NCI-H1092 (cell line): Measurements from ENCODE around the gene ANO4.
"Not testable (repeated sequence)": the region's sequence is repeated elsewhere in the genome, so short reads cannot be mapped to it uniquely, and the experiment has no call there.

ENCODE experiments used
- DNase-seq: peaks from one replicate; lab custom pipeline; 2025; lab: John Stamatoyannopoulos, UW

ANO4 gene

DNA sequence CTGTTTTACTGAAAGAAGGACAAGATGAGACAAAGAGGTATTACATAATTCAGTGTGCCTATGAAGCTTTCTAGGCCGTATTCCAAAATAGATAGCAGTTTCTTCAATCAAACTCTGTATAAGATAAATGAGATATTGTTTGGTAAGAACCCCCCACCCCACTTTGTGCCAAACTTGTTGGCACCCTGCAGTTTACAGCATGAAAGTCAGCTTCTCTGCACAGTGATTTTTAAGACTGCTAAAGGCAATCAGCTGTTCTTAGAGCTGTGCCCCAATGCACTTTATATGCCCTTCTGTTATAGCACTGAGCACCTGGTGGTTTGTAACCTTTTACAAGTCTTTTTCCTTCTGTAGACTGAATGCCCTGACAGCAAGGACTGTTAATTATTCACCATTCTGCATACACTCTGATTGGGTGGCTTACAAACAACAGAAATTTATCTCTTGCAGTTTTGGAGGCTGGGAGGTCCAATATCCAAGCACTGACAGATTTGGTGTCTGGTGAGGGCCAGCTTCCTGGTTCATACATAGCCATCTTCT lies 76.7 kb downstream of the ANO4 start:
- no peak for DNase-seq

DNA sequence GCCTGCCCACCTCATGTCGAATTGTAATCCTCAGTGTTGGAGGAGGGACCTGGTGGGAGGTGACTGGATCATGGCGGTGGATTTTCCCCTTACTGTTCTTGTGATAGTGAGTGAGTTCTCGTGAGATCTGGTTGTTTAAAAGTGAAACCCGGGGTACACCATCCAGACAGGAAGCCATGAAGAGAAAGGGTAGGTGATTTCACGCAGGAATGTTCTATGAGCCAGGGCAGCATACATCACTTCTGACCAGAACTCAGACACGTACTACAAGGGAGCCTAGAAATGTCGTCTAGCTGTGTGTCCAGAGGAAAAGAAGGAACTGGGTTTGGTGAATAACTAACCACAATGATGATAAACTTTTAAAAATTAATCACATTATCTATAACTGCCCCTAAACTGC lies 80.6 kb downstream of the ANO4 start:
- no peak for DNase-seq

DNA sequence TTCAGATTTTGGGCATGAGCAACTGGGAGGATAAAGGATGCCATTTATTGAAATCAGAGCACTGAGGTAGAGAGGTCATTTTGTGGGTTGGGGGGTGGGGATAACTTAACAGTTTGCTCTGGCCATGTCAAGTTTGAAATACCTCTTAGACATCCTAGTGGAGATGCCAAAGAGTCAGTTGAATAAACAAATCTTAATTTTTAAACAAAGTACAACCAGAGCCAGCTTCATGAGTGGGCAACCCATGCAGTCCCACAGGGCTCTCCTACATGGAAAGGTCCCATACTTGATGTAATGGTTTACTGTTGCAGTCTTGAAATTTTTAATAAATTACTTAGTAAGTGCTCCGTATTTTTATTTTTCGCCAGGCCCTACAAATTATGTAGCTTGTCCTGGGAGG lies 81.2 kb downstream of the ANO4 start:
- no peak for DNase-seq

DNA sequence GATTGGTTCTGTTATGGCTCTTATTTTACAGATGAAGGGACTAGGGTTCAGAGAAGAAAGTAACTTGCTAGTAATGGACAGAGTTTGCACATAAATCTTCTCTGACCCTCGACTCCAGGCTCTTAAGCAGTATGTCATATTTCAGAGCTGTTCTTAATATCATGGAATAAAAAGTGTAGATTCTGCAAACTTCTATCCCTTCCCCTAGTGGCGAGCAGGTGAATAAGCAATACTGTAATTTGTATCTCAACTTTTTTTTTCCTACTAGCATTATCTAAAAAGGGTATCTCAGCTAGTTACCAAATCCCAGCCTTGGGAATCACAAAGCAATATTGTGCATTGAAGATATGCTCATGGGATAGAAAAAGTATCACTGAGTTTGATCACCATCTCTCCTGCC lies 83.2 kb downstream of the ANO4 start:
- no peak for DNase-seq

DNA sequence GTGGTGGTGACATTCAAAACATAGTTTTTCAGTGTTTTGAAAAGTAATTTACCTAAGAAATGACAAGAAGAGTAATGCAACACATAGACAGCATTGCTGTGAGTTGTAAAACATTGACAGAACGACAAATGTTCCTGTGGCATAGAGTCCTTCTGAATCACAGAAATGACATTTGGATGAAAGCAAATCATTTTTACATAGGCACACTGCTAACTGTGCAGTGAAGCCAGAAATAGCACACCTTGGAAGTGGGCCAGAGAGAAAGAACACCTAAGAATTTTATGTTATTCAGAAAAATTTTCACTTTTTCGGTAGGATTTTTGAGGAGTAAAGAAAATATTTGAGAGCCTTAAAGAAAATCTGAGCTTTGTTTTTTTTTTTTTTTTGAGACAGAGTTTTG lies 100.6 kb downstream of the ANO4 start:
- no peak for DNase-seq

DNA sequence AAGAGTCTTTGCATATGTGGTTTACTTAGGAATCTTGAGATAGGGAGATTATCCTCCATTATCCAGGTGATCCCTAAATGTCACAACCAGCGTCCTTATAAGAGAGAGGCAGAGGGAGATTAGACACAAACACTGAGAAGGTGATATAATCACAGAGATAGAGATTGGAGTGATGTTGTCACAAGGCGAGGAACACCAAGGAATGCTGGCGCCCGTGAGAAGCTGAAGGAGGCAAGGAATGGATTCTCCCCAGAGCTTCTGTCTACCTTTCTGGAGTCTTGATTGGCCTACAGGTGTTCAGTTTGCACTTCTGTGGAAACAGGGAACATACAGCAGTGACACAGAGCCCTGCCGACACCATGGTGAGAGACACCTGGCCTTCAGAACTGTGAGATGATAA lies 101.6 kb downstream of the ANO4 start:
- DNase-seq: no peak

DNA sequence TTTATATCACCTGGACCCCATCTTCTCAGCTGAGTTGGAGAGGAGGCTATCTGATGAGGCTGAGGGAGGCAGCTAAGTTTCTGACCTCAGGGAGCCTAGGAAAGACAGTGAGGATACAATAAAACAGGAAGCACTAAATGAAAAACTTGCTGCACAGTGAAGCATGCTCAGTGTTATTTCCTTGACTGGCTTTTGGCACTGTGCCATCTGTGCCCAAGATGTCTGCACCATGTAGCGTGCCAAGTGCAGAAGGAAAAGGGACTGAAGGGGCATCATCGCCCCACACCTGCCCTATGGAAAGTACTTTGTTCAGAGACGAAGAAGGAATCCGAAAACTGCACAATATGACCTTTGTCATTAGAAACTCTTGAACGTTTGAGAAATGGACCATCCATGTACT lies 102.7 kb downstream of the ANO4 start:
- no peak for DNase-seq

DNA sequence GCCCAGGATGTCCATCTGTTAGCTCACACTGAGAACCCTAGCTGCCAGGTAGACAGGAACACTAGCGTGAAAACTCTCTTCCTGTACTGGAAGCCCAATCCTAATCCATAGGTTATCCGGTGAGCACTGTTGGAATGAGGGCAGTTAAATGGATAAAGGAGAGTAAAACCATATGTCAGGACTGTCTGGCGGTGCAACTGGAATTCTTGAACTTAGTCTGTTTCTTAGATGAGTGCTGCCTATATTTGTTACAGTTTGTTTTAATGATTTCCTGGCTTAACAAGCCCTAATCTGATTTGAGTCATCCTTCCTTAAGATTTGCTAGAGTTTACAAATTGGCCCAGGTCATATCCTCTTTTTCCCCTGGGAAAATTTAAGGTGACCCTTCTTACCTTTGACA lies 104.7 kb downstream of the ANO4 start:
- no peak for DNase-seq

DNA sequence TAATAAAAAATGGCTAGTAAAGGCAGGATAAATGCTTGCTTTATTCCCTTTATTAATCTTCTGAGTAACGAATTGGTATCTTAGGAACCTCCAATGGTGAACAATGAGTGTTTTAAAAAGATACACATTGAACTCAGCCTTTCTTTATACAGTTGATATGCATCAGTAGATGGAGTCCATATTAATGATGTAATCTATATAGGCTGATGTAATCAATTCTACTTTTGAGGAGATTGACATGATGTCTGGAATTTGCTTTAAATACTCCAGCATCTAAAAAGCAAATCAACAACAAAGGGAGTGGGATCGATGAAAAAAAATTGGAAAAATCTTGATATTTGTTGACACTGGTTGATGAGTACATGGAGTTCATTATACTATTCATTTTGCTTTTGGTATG lies 106.2 kb downstream of the ANO4 start:
- DNase-seq: no peak

DNA sequence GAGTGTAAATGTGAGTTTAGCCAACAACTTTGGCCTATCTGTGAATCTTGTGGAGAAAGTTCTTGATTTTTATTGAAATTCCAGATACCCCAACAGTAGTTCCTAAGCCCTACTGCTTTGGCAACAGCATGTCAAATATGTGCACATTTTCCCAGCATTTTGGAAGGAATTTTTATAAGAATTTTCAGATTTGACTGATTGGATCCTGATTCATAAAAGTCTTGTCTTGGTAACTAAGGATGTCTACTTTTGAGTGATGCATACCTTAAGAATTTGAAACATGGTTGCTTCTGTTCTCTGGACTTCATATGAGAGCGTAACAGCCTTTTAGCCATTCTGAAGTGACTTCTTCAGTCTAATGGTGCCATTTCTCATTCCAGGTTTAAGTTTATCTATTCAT lies 106.7 kb downstream of the ANO4 start:
- DNase-seq: no peak

DNA sequence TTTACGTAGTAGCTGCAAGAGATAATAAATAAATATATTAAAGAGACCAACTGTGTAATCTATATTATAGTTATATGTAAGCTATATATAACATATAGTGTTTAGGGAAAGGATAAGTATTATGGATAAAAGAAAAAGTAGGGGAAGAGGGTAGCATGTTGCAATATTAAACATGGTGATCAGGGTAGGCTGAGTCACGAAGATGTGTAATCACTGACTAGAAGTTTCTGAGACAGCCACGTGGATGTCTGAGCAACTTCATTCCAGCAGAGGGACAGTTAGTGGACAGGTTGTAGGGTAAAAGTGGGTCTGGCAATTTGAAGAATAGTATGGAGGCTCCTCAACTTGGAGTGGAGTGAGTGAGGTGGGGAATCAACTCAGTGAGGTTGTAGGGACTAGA lies 109.7 kb downstream of the ANO4 start:
- no peak for DNase-seq

DNA sequence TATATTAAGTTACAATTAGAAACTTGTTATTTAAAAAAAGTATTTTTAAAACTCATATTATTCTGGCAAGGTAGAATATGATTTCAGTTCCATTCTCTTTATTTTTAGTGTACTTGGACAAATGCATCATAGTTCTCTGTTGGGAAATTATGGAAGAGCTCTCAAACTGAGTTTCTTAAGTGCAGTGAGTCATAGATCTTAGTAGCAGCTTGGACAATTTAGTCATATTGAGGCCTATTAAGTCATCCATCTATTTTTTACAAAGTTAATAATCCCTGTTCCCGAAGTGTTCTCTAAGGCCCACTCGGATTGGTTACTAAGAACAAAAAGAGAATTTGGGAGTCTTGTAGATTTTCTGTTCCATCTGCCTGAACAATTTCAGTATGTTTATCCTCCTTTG lies 113.9 kb downstream of the ANO4 start:
- DNase-seq: no peak

DNA sequence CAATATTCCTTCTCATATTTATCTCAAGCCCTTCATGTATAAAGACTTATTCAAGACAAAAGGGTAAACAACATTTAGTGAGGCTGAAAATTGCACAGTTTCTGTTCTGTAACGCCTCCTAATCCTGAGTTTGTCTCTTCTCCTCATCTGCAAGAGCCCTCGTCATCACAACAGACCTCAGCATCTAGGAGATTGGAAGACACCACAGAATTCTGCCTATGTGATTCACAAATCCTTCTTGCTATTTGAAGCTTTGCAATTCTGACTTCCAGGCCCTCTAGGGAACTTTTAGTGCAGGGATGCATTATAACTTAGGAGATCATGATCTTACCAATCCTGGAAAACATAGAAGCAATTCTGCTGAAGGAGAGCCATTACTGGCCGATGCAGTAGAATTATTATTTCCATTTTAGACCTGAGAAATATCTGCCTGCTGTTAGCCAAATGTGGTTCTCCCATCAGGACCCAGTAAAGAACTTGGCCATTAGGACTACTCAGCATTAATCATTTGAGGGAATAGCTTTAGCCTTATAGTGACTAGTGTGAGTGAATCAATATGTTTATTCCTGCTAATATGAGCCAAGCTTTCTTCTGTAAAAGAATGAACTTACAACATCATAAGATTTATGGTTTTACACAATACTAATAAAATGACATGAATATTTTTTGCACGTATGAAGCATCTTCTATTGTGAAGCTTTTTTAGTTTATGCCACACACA lies 119.5 kb downstream of the ANO4 start:
- DNase-seq: no peak

DNA sequence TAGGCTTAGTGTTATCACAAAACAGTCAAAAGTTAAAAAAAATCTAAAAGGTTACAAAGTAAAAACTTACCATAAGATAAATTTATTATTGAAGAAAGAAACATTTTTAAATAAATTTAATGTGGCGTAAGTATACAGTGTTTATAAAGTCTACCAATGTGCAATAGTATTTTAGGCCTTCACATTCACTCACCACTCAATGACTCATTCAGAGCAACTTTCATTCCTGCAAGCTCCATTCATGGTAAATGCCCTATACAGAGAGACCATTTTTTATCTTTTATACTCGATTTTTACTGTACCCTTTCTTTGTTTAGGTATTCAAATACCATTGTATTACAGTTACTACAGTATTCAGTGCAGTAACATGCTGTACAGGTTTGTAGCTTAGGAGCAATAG lies 124.5 kb downstream of the ANO4 start:
- DNase-seq: no peak

DNA sequence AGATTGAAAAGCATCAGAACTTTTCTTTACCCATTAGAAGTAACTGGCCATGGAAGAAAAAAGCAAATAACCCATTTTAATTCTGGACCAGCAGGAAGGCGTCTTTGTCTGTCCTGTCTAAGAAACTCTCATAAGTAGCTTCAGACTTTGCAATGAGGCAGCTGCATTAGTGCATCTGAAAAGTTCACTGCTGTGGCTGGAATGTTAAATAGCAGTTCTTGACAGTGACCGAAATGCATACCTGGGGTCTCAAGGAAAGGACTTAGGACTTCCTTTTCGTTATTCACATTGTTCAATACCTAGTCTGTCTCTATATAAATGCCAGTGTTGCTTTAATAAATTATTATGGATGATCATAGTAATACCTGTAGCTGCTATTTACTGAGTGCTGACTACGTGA lies 125.9 kb downstream of the ANO4 start:
- no peak for DNase-seq

DNA sequence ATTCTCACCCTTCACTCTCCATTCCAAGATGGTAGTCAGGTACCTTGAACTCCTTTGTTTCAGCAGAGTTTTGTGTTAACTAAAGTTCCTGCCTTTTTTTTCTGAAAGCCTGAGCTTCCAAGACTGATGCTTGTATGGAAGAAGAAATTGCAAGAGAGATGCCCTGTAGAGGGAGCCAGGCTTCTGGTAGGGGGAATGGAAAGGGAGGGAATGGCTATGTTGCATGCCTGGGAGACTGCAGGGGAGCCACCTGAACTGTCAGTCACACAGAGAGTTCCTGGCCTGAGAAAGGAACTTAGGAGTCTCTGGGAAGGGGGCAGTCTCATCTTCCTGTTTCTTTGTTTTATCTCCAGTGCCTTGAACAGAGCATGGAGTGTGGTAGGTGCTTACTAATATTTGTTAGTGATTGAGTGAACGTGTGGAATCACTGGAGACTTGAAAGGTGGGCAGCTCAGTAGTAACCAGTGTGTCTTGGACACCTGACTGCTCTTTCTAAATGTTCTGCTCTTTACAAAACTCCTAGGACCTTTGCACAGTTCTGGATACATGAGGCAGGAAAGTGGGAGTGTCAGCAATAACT lies 132.2 kb downstream of the ANO4 start:
- DNase-seq: no peak

DNA sequence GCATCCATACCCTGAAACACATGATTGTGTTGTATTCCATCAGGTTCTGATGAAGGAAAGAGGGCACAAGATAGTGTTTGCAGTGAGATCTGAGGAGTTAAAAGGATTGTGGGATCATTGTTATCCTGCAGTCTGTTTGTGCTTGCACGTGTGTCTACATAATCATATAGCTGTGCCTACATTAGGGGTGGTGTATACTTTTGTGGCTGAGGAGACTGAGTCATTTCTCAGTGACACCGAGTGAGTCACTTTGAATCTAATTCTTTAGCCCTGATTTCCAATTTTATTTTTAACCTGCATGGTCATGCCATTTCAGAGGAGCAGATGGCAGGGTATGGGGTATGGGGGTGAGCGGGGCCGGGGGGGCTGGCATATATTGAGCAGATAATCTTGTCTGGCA lies 133.2 kb downstream of the ANO4 start:
- no peak for DNase-seq

DNA sequence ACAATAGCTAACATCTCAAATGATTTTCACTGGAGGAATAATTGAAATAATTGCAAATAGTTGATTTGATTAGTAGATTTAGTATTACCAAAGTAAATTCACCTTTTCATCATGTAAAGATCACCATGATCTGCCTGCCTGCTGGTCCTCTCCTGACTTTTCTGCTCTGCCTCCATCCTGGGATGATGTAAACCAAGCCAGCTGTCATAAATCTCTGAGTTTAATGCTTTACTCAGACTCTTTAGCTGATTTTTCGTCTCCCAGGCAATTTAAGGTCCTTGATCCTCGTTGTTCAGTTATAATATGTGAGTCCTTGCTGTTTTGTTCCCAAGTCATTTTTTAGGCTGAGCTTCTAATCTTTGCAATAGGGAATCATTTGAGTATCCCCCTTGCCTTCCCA lies 138.0 kb downstream of the ANO4 start:
- no peak for DNase-seq

DNA sequence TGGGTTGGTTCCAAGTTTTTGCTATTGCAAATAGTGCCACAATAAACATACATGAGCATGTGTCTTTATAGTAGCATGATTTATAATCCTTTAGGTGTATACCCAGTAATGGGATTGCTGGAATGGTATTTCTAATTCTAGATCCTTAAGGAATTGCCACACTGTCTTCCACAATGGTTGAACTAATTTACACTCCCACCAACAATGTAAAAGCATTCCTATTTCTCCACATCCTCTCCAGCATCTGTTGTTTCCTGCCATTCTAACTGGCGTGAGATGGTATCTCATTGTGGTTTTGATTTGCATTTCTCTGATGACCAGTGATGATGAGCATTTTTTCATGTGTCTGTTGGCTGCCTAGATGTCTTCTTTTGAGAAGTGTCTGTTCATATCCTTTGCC lies 139.0 kb downstream of the ANO4 start:
- not testable (repeated sequence) for DNase-seq

DNA sequence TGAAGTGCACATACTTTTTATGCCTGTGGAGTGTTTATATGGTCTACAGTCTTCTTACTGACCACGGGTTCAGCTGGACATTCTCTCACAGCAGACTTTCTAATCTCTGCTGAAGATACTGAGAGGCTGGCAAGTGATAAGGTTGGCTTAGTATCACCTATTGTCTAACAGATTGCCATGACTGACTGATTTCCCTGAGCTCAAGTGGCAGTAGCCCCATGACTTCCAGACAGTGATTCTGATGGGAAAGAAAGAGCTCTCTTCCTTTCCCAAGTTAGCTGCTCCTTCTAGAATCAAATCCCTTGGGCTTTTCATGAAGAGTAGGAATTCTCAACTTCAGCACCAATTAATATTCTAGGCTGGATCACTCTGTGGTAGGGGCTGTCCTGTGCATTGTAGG lies 141.4 kb downstream of the ANO4 start:
- no peak for DNase-seq

DNA sequence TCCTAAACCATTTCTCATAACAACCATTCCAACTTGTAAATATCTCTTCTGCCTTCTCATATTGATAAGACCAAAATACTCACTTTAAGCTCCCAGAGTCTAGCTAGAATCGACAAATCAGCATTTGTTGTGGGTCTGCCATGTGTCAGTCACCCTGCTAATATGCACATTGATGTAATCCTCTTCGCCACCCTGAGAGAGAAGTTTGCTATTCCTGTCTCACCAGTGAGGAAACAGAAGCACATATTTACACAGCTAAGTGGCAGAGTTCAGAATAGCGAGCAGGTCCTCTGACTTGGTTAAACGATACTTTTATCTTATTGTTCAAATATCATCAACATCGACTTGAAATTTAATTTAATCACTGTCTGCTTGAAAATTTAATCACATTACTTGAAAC lies 142.1 kb downstream of the ANO4 start:
- DNase-seq: no peak

DNA sequence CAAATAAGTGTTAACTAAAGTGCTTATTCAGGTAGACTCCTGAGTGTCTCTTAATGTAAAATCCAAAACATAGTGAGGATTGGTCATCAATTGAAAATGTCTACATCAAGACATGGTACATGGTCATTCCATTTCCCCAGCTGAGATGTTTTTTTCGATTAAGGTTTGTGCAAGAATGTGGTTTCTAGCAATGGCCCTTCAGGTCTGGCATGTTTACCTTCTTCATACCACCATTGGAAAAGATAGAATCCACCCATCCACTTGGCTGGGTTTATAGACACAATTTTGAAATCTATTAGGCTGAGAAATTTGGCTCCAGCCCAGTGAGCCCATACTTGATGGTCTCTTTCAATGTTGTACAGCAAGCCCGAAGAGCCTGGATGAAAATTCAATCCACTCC lies 145.9 kb downstream of the ANO4 start:
- no peak for DNase-seq

DNA sequence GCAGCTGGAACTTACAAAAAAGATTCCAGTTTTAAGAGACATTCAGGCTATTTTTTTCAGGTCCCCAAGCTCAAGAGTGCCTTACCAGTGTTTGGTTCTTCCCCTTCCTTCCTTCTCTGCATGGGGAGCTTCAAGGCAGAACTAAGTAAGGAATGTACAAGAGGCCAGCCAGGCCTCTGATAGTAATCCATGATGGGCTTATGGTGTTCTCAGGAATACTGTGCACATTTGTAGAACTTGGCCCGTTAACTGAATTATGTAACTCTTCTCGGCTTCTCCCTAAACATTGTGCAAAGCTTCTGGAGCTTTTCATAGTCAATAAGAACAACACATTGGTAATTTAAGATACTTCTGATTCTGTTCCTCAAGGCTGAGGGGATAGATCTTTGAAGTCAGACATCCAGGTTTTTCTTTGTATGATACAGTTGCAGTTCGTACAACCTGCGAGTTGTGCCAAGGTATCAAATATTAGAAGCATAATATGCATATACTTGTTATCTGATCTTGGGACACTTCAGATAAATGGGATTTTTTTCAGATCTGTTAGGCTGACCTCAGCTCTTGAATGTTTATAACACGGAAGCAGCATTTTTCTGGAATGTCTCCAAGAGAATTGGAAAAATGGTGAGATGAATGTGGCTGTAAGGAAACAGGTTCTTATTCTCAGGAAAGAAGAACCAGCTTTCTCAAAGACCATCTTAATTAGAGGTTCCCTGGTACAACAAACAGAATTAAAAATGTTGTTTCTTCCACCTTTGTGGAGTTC lies 148.6 kb downstream of the ANO4 start:
- no peak for DNase-seq
